Activated CD4-positive, alpha-beta T cell treated with anti-CD3 and anti-CD28 coated beads, Interleukin-2, amount 10 ng/mL, durations not matched to agents 24 days and 14 days (primary cell): ENCODE results near the gene ZNF277. TPM values are rescaled to one million over a fixed set of nuclear protein-coding genes. Genes with fewer than 3 reads are reported as not detected.

ENCODE experiments used
- DNase-seq: peaks from one replicate; pipeline ENCODE4 v3.0.0; 2022
- H3K27ac Mint-ChIP-seq: one replicate; pipeline ENCODE4 v1.8.0; 2022; ENCODE audit warnings: mild to moderate bottlenecking, mixed read lengths
- H3K27me3 Mint-ChIP-seq: one replicate; pipeline ENCODE4 v1.8.0; 2022; ENCODE audit warnings: mixed read lengths
- H3K36me3 Mint-ChIP-seq: one replicate; pipeline ENCODE4 v1.8.0; 2022; ENCODE audit warnings: low read depth, mild to moderate bottlenecking, mixed read lengths
- H3K4me1 Mint-ChIP-seq: one replicate; pipeline ENCODE4 v1.8.0; 2021; ENCODE audit warnings: mixed read lengths
- H3K4me3 Mint-ChIP-seq: one replicate; pipeline ENCODE4 v1.8.0; 2022; ENCODE audit warnings: mild to moderate bottlenecking, moderate library complexity, mixed read lengths
- H3K9me3 Mint-ChIP-seq: one replicate; pipeline ENCODE4 v1.8.0; 2021; ENCODE audit warnings: mixed read lengths
- intact Hi-C: fragments of 100-400 bp; cut with micrococcal nuclease; formaldehyde crosslinking; loops from one replicate; pipeline ENCODE4 v1.15.1; 2023
- total RNA-seq: library from RNA; stranded (reverse); gene quantifications from 2 replicates; pipeline ENCODE4 v1.2.3, GENCODE V29; 2022

Gene ZNF277
- total RNA-seq, 1 donor from 2014 or later = 13.7 TPM

DNA sequence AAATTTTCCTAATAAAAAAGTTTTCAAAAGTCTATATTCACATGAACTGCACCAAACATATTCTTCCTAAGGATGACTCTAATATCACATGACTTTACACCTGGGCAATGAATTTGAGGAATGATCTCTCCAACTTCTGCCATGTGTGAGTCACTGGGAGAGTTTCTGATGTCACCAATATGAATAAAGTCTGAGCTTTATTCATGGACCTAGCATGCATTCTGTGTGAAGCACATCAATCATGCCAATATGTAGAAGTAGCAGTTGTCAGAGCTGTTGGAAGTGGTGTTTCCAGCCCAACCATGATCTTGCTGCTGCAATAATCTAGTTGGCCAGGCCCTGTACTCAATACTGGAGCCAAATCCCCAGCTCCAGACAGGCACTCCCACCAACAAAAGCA is 152.0 kb downstream of the ZNF277 start:
- H3K27ac Mint-ChIP-seq = no peak overlapping the region
- DNase-seq = no peak
- intact Hi-C loops = no loop called here
- no peaks in the 10 kb centered on the region for H3K27me3 Mint-ChIP-seq
- H3K4me1 Mint-ChIP-seq = no peaks in the 10 kb centered on the region
- H3K9me3 Mint-ChIP-seq = no peaks in the 10 kb centered on the region
- no peaks in the 10 kb centered on the region for H3K36me3 Mint-ChIP-seq
- no peak overlapping the region for H3K4me3 Mint-ChIP-seq

DNA sequence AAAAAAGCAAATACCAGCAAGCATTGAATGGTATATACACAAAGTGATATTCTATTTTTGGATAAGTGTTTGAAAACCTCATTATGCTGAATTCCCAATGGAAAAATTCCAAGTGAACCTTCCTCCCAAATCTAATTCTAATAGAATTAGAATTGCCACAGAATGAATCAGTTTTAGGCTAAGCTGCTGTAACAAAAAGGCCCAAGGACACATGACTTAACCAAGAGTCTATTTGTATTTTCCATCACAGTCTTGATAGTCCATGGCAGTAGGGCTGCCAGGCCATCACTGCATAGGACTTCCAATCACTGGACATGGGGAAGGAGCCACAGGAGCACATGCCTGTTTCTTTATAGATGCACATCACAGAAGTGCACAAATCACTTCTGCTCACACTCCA is 152.6 kb downstream of the ZNF277 start:
- Mint-ChIP-seq H3K4me1 (no peaks in the 10 kb centered on the region), H3K27ac (no peak overlapping the region), H3K36me3 (no peaks in the 10 kb centered on the region), H3K4me3 (no peak overlapping the region), H3K27me3 (no peaks in the 10 kb centered on the region), H3K9me3 (no peaks in the 10 kb centered on the region)
- intact Hi-C loops = no loop called here
- DNase-seq = no peak

DNA sequence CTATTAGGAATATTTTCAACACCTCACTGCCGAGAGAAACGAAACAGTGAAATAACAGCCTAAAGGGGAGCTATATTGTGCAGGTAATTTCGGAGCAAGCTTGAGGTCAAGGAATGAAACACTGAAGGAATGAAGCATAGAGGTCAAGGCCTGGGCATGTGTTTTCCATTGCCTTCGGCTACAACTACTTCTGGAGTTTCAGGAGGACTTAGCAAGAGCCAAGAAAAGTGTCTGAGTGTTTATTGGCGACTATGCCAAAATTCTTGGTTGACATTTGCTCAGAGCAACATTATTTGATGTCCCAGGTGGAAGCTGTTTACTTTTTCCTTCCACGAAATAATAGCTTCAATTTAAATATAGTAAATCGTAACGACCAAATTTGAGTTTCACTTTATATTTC is 154.2 kb downstream of the ZNF277 start:
- no peaks in the 10 kb centered on the region for H3K27me3 Mint-ChIP-seq
- H3K4me3 Mint-ChIP-seq = no peak overlapping the region
- no peak overlapping the region for H3K27ac Mint-ChIP-seq
- intact Hi-C loops = no loop called here
- no peaks in the 10 kb centered on the region for H3K9me3 Mint-ChIP-seq
- DNase-seq = no peak
- H3K4me1 Mint-ChIP-seq = no peaks in the 10 kb centered on the region
- no peaks in the 10 kb centered on the region for H3K36me3 Mint-ChIP-seq

DNA sequence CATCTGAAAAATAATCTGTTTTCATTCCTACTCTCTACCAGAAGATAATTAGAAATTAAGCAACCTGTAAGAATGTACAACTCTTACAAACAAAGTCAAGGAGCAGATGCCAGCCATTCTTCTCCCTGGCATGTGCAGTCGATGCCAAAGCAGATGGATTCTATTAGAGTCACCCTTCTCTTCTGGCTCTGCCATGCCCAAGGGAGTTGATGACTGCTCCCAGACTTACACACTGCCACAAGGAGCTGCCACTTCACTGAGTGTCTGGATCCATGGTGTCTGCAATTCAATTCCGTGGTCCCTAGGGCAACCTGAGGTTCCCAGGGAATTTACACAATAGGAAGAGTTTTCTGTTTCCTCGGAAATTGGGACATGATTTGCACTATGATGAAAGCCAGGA is 154.7 kb downstream of the ZNF277 start:
- Mint-ChIP-seq H3K9me3 (no peaks in the 10 kb centered on the region), H3K27me3 (no peaks in the 10 kb centered on the region), H3K36me3 (no peaks in the 10 kb centered on the region), H3K27ac (no peak overlapping the region), H3K4me1 (no peaks in the 10 kb centered on the region), H3K4me3 (no peak overlapping the region)
- intact Hi-C loops = no loop called here
- no peak for DNase-seq

DNA sequence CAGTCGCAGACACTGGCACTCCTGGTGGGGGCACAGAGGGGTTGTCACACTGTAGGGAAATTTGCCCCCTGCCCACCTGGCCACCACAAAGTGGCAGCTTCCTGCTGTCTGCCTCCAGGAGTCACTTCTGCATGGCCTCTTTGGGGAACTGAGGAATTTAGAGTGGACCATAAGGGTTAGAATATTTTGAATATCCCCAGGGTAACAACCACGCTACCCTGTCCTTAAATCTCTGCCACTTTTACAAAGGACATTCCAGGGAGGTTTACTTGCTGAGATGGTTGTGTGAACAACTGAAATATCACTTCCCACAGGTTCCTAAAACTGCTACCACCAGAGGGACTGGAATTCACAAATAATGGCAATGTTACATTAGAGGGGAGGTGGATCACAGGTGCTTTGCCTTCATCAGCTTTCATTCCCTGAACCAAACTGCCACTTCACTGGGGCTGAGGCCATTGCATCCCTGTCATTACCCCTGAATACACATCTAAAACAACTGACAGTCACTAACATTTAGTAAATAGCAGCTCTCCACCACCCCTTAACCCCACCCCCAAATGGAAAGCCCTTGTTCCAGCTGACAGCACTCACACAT is 155.7 kb downstream of the ZNF277 start:
- Mint-ChIP-seq H3K27me3 (no peaks in the 10 kb centered on the region), H3K27ac (no peak overlapping the region), H3K9me3 (no peaks in the 10 kb centered on the region), H3K4me3 (no peak overlapping the region), H3K4me1 (no peaks in the 10 kb centered on the region), H3K36me3 (no peaks in the 10 kb centered on the region)
- no peak for DNase-seq
- intact Hi-C loops = no loop called here

DNA sequence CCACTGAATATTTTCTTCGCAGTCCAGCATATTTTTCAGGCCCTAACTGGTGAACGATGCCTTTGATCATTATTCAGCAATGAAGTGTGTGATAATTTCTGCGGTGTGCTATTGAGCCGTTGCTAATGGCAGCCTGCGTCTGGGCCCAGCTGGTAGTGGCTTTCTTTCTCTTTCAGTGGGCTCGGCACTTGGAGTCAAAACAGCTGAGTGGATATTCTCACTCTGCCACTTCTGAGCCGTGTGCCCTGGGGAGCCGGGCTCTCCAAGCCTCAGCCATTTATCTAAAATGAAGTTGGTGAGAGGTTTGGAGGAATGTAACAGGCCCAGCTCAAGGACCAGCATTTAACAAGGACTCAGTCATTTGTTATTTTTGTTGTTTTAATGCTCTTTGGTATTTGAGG is 156.2 kb downstream of the ZNF277 start:
- Mint-ChIP-seq H3K4me1 (no peaks in the 10 kb centered on the region), H3K27me3 (no peaks in the 10 kb centered on the region), H3K36me3 (no peaks in the 10 kb centered on the region), H3K9me3 (no peaks in the 10 kb centered on the region), H3K27ac (no peak overlapping the region), H3K4me3 (no peak overlapping the region)
- intact Hi-C loops = no loop called here
- DNase-seq = no peak

DNA sequence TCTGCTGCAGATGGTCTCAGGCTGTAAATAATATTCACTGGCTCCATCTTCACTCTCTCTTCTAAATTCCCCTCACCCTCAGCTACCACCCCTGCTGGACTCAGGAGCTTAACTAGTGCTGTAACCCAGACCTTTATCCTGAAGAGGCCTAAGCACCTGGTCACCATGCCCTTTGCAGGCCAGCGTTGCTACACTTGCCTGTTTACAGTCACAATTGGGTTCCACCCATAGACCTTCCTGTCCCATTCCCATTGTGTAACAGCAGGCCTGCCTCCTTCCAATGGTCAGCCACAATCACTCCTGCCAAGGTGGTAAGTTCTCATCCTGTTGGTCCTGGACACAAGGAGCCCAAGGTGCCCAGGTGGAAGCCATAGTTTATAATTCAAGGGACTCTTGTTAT is 157.9 kb downstream of the ZNF277 start:
- Mint-ChIP-seq H3K4me3 (no peak overlapping the region), H3K27me3 (no peaks in the 10 kb centered on the region), H3K27ac (no peak overlapping the region), H3K9me3 (no peaks in the 10 kb centered on the region), H3K36me3 (no peaks in the 10 kb centered on the region), H3K4me1 (no peaks in the 10 kb centered on the region)
- no peak for DNase-seq
- intact Hi-C loops = no loop called here

DNA sequence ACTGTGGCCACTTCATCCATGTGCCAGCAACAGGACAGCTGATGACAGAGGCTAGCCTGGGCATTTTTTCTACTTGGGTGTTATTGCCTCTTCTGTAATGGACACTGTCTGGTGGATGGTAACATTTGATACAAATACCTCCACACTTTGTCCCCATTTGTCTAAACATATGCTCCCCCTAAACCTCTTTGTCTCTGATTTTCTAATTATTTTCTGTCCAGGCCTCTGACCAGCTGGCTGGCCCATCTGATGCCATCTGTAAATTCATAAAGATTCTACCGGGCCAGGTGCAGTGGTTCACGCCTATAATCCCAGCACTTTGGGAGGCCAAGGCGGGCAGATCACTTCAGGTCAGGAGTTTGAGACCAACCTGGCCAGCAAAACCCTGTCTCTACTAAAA is 159.1 kb downstream of the ZNF277 start:
- no peak for DNase-seq
- H3K27me3 Mint-ChIP-seq = no peaks in the 10 kb centered on the region
- H3K4me1 Mint-ChIP-seq = no peaks in the 10 kb centered on the region
- intact Hi-C loops = no loop called here
- H3K4me3 Mint-ChIP-seq = no peak overlapping the region
- H3K36me3 Mint-ChIP-seq = no peaks in the 10 kb centered on the region
- no peak overlapping the region for H3K27ac Mint-ChIP-seq
- no peaks in the 10 kb centered on the region for H3K9me3 Mint-ChIP-seq

DNA sequence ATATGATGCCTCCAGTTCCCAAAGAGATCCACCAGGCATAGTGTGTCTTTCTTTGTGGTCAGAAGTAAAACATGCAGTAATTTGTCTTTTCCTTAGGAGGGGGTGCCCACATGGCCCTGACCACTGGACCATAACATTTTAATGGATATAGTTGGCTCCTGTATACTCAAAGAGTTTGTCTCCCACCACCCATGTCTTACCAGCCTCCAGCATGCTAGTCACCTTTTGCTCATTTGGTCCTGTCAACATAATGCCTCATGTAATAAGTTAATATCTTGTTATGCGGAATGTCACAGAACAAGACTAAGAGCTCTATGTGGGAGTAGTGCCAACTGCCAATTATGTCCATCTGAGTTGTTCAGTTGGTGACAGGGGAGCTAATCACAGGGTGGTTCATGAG is 160.4 kb downstream of the ZNF277 start:
- Mint-ChIP-seq H3K9me3 (no peaks in the 10 kb centered on the region), H3K36me3 (no peaks in the 10 kb centered on the region), H3K4me3 (no peak overlapping the region), H3K27me3 (no peaks in the 10 kb centered on the region), H3K27ac (no peak overlapping the region), H3K4me1 (no peaks in the 10 kb centered on the region)
- intact Hi-C loops = no loop called here
- no peak for DNase-seq

DNA sequence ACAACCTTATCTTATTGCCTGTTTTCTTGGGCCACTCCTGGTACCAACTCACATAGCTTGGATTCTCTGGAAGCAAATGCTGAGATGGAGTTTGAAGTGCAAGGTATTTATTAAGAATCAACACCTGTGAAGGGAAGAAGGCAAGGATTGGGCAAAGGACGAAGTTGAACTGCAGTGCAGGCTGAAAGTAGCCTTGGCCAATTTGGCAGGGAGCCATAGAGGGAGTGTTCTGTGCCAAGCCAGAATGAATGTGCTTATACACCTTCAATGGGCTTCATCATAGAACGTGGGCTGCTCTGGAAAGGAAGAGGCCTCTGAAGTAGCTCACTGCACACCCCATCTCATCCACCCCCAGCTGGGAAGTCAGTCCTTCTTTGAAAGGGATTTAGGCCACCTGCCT is 163.9 kb downstream of the ZNF277 start:
- Mint-ChIP-seq H3K9me3 (no peaks in the 10 kb centered on the region), H3K36me3 (no peaks in the 10 kb centered on the region), H3K27ac (no peak overlapping the region), H3K4me1 (no peaks in the 10 kb centered on the region), H3K27me3 (no peaks in the 10 kb centered on the region), H3K4me3 (no peak overlapping the region)
- DNase-seq = no peak
- intact Hi-C loops = no loop called here

DNA sequence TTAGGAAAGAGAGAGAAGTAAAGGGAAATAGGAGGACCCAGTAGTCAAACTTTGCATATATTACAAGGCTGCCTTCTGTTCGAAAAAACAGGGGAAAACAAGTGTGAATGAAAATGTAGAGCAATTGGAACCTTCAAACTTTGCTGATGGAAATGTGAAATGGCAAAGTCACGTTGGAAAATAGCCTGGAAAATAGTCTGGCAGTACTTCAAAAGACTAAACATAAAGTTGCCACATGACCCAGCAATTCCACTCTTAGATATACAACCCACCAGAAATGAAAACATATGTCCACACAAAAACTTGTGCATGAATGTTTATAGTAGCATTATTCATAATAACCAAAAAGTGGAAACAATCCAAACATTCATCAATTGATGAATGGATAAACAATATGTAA is 165.2 kb downstream of the ZNF277 start:
- H3K9me3 Mint-ChIP-seq = no peaks in the 10 kb centered on the region
- H3K27me3 Mint-ChIP-seq = no peaks in the 10 kb centered on the region
- H3K4me1 Mint-ChIP-seq = no peaks in the 10 kb centered on the region
- no peak for DNase-seq
- H3K4me3 Mint-ChIP-seq = no peak overlapping the region
- intact Hi-C loops = no loop called here
- H3K36me3 Mint-ChIP-seq = no peaks in the 10 kb centered on the region
- no peak overlapping the region for H3K27ac Mint-ChIP-seq

DNA sequence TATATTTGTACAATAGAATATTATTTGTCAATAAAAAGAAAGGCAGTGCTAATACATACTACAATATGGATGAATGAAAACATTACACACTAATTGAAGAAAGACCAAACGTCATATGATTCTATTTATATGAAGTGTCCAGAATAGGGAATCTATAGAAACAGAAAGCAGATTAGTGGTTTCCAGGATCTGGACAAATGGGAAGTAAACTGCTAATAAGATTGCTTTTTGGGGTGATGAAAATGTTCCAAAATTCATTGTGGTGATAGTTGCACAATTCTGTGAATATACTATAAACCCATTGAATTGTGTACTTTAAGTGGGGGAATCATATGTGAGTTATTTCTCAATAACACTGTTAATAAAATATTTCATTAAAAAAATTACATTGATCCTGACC is 165.6 kb downstream of the ZNF277 start:
- Mint-ChIP-seq H3K36me3 (no peaks in the 10 kb centered on the region), H3K4me1 (no peaks in the 10 kb centered on the region), H3K9me3 (no peaks in the 10 kb centered on the region), H3K4me3 (no peak overlapping the region), H3K27me3 (no peaks in the 10 kb centered on the region), H3K27ac (no peak overlapping the region)
- no peak for DNase-seq
- intact Hi-C loops = no loop called here

DNA sequence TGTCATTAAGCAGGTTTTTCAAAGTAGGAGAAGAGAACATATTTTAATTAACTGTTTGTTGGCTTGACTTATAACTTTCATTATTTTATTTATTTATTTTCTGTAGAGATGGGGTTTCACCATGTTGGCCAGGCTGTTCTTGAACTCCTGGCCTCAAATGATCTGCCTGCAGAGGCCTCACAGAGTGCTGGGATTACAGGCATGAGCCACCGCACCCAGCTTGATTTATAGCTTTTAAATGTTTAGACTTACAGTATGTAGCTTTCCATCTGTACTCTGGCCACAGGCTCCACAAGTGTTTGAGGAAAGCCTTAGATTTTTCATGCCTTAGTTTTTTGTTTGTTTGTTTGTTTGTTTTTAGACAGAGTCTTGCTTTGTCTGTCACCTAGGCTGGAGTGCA is 171.1 kb downstream of the ZNF277 start:
- Mint-ChIP-seq H3K27me3 (peaks cover 13% of the 10 kb centered on the region), H3K27ac (no peak overlapping the region), H3K4me3 (no peak overlapping the region), H3K4me1 (no peaks in the 10 kb centered on the region), H3K9me3 (peaks cover 5% of the 10 kb centered on the region), H3K36me3 (no peaks in the 10 kb centered on the region)
- DNase-seq = no peak
- intact Hi-C loops = no loop called here

DNA sequence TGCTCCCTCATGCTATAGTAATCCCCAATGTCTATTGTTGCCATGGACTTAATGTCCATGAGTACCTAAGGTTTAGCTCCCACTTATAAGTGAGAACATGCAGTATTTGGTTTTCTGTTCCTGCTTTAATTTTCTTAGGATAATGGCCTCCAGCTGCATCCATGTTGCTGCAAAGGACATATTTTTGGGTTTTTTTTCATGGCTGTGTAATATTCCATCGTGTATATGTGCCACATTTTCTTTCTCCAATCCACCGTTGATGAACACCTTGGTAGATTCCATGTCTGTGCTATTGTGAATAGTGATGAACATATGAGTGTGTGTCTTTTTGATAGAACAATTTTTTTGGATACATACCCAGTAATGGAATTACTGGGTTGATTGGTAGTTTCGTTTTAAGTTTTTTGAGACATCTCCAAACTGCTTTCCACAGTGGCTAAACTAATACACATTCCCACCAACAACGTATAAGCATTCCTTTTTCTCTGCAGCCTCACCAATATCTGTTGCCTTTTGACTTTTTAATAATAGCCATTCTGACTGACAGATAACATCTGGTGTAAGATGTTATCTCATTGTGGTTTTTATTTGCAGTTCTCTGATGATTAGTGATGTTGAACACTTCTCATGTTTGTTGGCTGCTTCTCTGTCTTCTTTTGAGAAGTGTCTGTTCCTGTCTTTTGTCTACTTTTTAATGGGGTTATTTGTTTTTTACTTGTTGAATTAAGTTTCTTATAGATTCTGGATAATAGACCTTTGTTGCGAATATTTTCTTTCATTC is 175.0 kb downstream of the ZNF277 start:
- Mint-ChIP-seq H3K4me3 (no peak overlapping the region), H3K36me3 (no peaks in the 10 kb centered on the region), H3K4me1 (peaks cover 2% of the 10 kb centered on the region), H3K9me3 (peaks cover 5% of the 10 kb centered on the region), H3K27me3 (peaks cover 13% of the 10 kb centered on the region), H3K27ac (no peak overlapping the region)
- DNase-seq = no peak
- intact Hi-C loops = no loop called here
